H9 (cell line): ENCODE data around the gene LRP2BP. TPM values are rescaled to one million over a fixed set of nuclear protein-coding genes. Genes with fewer than 3 reads are reported as not detected.
"Not testable (repeated sequence)": the region's sequence is repeated elsewhere in the genome, so short reads cannot be mapped to it uniquely, and the experiment has no call there.

Experiments
- DNase-seq: peaks from one replicate; pipeline ENCODE4 v3.0.0-alpha.2; 2017
- H2AFZ ChIP-seq: one replicate; pipeline ENCODE4 v1.6.1; 2013; ENCODE audit warnings: mild to moderate bottlenecking, low read length, control low read depth, moderate library complexity
- H2AK5ac ChIP-seq: 2 replicates; pipeline ENCODE4 v1.6.1; 2013; ENCODE audit warnings: low read length, control low read depth, mixed read lengths; ENCODE audit not compliant: insufficient read length
- H2BK120ac ChIP-seq: one replicate; pipeline ENCODE4 v1.6.1; 2013; ENCODE audit warnings: low read depth, mild to moderate bottlenecking, low read length, control low read depth, inconsistent platforms; ENCODE audit not compliant: poor library complexity, severe bottlenecking
- H2BK12ac ChIP-seq: 2 replicates; pipeline ENCODE4 v1.6.1; 2013; ENCODE audit warnings: low read length, control low read depth, mixed read lengths, low read depth; ENCODE audit not compliant: insufficient read length
- H2BK15ac ChIP-seq: 2 replicates; pipeline ENCODE4 v1.6.1; 2013; ENCODE audit warnings: low read depth, low read length, control low read depth
- H2BK20ac ChIP-seq: one replicate; pipeline ENCODE4 v1.6.1; 2013; ENCODE audit warnings: low read depth, mild to moderate bottlenecking, low read length, control low read depth, inconsistent platforms; ENCODE audit not compliant: poor library complexity, severe bottlenecking
- H2BK5ac ChIP-seq: 2 replicates; pipeline ENCODE4 v1.6.1; 2013; ENCODE audit warnings: low read length, control low read depth, mixed read lengths; ENCODE audit not compliant: insufficient read length
- H3K14ac ChIP-seq: 2 replicates; pipeline ENCODE4 v1.6.1; 2013; ENCODE audit warnings: low read length, control low read depth; ENCODE audit not compliant: insufficient read depth
- H3K18ac ChIP-seq: 2 replicates; pipeline ENCODE4 v1.6.1; 2013; ENCODE audit warnings: low read depth, mild to moderate bottlenecking, mixed read lengths, low read length, control low read depth; ENCODE audit not compliant: insufficient read length
- H3K23ac ChIP-seq: 2 replicates; pipeline ENCODE4 v1.6.1; 2013; ENCODE audit warnings: low read length, control low read depth, mixed read lengths, low read depth; ENCODE audit not compliant: insufficient read length
- H3K23me2 ChIP-seq: 2 replicates; pipeline ENCODE4 v1.6.1; 2013; ENCODE audit warnings: low read depth, mild to moderate bottlenecking, mixed read lengths, low read length, control low read depth; ENCODE audit not compliant: insufficient read length, poor library complexity, severe bottlenecking
- H3K27ac ChIP-seq: 2 replicates; pipeline ENCODE4 v1.5.1; 2013; ENCODE audit warnings: low read length, control low read depth, mixed read lengths, low read depth; ENCODE audit not compliant: insufficient read length
- H3K27me3 ChIP-seq: 2 replicates; pipeline ENCODE4 v1.6.1; 2013; ENCODE audit warnings: low read length, control low read depth, inconsistent platforms; ENCODE audit not compliant: insufficient read depth
- H3K4ac ChIP-seq: 2 replicates; pipeline ENCODE4 v1.6.1; 2013; ENCODE audit warnings: low read depth, mild to moderate bottlenecking, control low read depth, inconsistent platforms, low read length, moderate library complexity
- H3K4me1 ChIP-seq: 2 replicates; pipeline ENCODE4 v1.6.1; 2013; ENCODE audit warnings: low read length, control low read depth, inconsistent platforms; ENCODE audit not compliant: insufficient read depth
- H3K4me2 ChIP-seq: 2 replicates; pipeline ENCODE4 v1.6.1; 2013; ENCODE audit warnings: low read length, control low read depth, mixed read lengths; ENCODE audit not compliant: insufficient read length, insufficient read depth
- H3K56ac ChIP-seq: 2 replicates; pipeline ENCODE4 v1.6.1; 2013; ENCODE audit warnings: low read depth, mild to moderate bottlenecking, mixed read lengths, low read length, control low read depth; ENCODE audit not compliant: insufficient read length
- H3K79me1 ChIP-seq: 2 replicates; pipeline ENCODE4 v1.6.1; 2013; ENCODE audit warnings: low read depth, mild to moderate bottlenecking, moderate library complexity, low read length, control low read depth, inconsistent platforms; ENCODE audit not compliant: insufficient read depth, poor library complexity, severe bottlenecking
- H3K79me2 ChIP-seq: 2 replicates; pipeline ENCODE4 v1.6.1; 2013; ENCODE audit warnings: low read length, control low read depth, inconsistent platforms; ENCODE audit not compliant: insufficient read depth
- H3K9ac ChIP-seq: 2 replicates; pipeline ENCODE4 v1.6.1; 2013; ENCODE audit warnings: low read length, control low read depth, mixed read lengths; ENCODE audit not compliant: insufficient read length; ENCODE audit errors: extremely low read depth
- H3K9me3 ChIP-seq: one replicate; pipeline ENCODE4 v1.6.1; 2013; ENCODE audit warnings: low read depth, low read length, inconsistent platforms; ENCODE audit not compliant: control insufficient read depth
- H3T11ph ChIP-seq: one replicate; pipeline ENCODE4 v1.6.1; 2013; ENCODE audit warnings: mild to moderate bottlenecking, low read length, control low read depth, inconsistent platforms
- H4K20me1 ChIP-seq: one replicate; pipeline ENCODE4 v1.6.1; 2013; ENCODE audit not compliant: control insufficient read depth, insufficient read length, insufficient read depth
- H4K5ac ChIP-seq: 2 replicates; pipeline ENCODE4 v1.6.1; 2013; ENCODE audit warnings: low read depth, mild to moderate bottlenecking, mixed read lengths, low read length, control low read depth; ENCODE audit not compliant: insufficient read length
- H4K8ac ChIP-seq: replicated peaks from 2 replicates; pipeline ENCODE4 v1.6.1; 2013; ENCODE audit warnings: low read length, control low read depth, mixed read lengths, low read depth; ENCODE audit not compliant: insufficient read length
- H4K91ac ChIP-seq: 2 replicates; pipeline ENCODE4 v1.6.1; 2013; ENCODE audit warnings: low read depth, mild to moderate bottlenecking, moderate library complexity, mixed read lengths, low read length, control low read depth; ENCODE audit not compliant: insufficient read length
- H3K27ac Mint-ChIP-seq, 3 experiments: 2 replicates in 2 of 3; 3 replicates in 1 of 3; pipeline ENCODE4 v1.8.0; 2020 to 2021; ENCODE audit warnings: mixed read lengths in 3 of 3, mild to moderate bottlenecking in 1 of 3, moderate library complexity in 1 of 3
- H3K27me3 Mint-ChIP-seq: 2 replicates; pipeline ENCODE4 v1.8.0; 2021; ENCODE audit warnings: low read depth, mild to moderate bottlenecking, moderate library complexity, mixed read lengths
- H3K36me3 Mint-ChIP-seq, 3 experiments: 2 replicates in 2 of 3; 3 replicates in 1 of 3; pipeline ENCODE4 v1.8.0; 2020 to 2021; ENCODE audit warnings: low read depth in 3 of 3, mixed read lengths in 3 of 3; ENCODE audit not compliant: insufficient read depth in 1 of 3
- H3K4me1 Mint-ChIP-seq, 2 experiments: 2 replicates each; pipeline ENCODE4 v1.8.0; 2020; ENCODE audit warnings: mixed read lengths in 2 of 2
- H3K4me3 Mint-ChIP-seq, 2 experiments: 2 replicates in 1 of 2; 3 replicates in 1 of 2; pipeline ENCODE4 v1.8.0; 2020 to 2021; ENCODE audit warnings: mild to moderate bottlenecking in 2 of 2, mixed read lengths in 2 of 2, moderate library complexity in 1 of 2
- H3K9me3 Mint-ChIP-seq, 2 experiments: 2 replicates in 1 of 2; 3 replicates in 1 of 2; pipeline ENCODE4 v1.8.0; 2020; ENCODE audit warnings: mild to moderate bottlenecking in 2 of 2, mixed read lengths in 2 of 2, moderate library complexity in 1 of 2
- CTCF ChIP-seq: fragments of 200-600 bp; sonication (generic); conservative IDR thresholded peaks from 3 replicates; pipeline ENCODE4 v1.8.0; 2021; ENCODE audit warnings: antibody characterized with exemption, mild to moderate bottlenecking
- WGBS: extraction: QIAGEN DNeasy Blood & Tissue Kit; methylation state at CpG from one replicate; pipeline ENCODE4 v1.1.7; 2013; ENCODE audit warnings: missing lambda C conversion rate, low lambda C conversion rate, mixed read lengths; ENCODE audit not compliant: insufficient read length; ENCODE audit errors: extremely low coverage; 5-methylcytosine and 5-hydroxymethylcytosine counted together
- total RNA-seq: library from RNA; stranded (reverse); gene quantifications from 2 replicates; pipeline ENCODE4 v1.2.1, GENCODE V29; 2021

The LRP2BP gene
- total RNA-seq, 1 experiment from 2014 or later, result 0.46 TPM

GRCh38 chr4:185332575-185333464, 62.9 kb downstream of the LRP2BP start:
- Histone ChIP-seq H3K9me3 (peaks cover 17% of the 10 kb centered on the region), H3K14ac (no peak overlapping the region), H4K20me1 (no peaks in the 10 kb centered on the region), H2AFZ (no peak overlapping the region), H3K79me2 (no peaks in the 10 kb centered on the region), H2BK20ac (no peak overlapping the region), H3K18ac (no peak overlapping the region), H4K91ac (no peak overlapping the region), H3K27ac (no peak overlapping the region), H4K8ac (no peak overlapping the region), H3K4ac (no peak overlapping the region), H3K23me2 (no peaks in the 10 kb centered on the region), H3K9ac (no peak overlapping the region), H2BK12ac (no peak overlapping the region), H2BK5ac (no peak overlapping the region), H3K4me2 (no peak overlapping the region), H3K23ac (no peak overlapping the region), H2BK120ac (no peak overlapping the region), H2BK15ac (no peak overlapping the region), H3K79me1 (no peaks in the 10 kb centered on the region), H3K4me1 (no peaks in the 10 kb centered on the region; the same call in 1 of the 2 replicates), H4K5ac (no peak overlapping the region), H3K56ac (no peak overlapping the region), H3T11ph (no peak overlapping the region), H3K27me3 (no peaks in the 10 kb centered on the region), H2AK5ac (no peak overlapping the region)
- Mint-ChIP-seq H3K36me3 (peaks cover 25 to 54% (median 48%) of the 10 kb centered on the region in 3 experiments), H3K27ac (peak overlapping the region; percentile 16 to 62 (median 41); a peak in 3 of 7 replicates), H3K27me3 (peaks cover 1% of the 10 kb centered on the region; the same call in 1 of the 2 replicates), H3K4me3 (no peak overlapping the region), H3K9me3 (peaks cover 21 to 25% of the 10 kb centered on the region in 2 experiments), H3K4me1 (peaks cover 15 to 21% of the 10 kb centered on the region in 2 experiments)
- DNase-seq, result no peak
- no CpG with 5 or more reads among the region's 3 CpGs for WGBS
- no peak for TF ChIP-seq CTCF

- not testable (repeated sequence) for H4K91ac ChIP-seq
Measured at GRCh38 chr4:185329879-185330510, 65.7 kb downstream of the LRP2BP start.

More at GRCh38 chr4:185329879-185330510, 65.7 kb downstream of the LRP2BP start:
- H3K9me3 Mint-ChIP-seq, result peaks cover 21 to 25% of the 10 kb centered on the region in 2 experiments
- H2BK120ac ChIP-seq, H2BK12ac ChIP-seq, H3K79me2 ChIP-seq, H3K27me3 ChIP-seq, H3K27ac Mint-ChIP-seq, H3K9ac ChIP-seq, H3K27ac ChIP-seq, H2AFZ ChIP-seq, H3K4me2 ChIP-seq, H3K4me1 ChIP-seq, H3K4ac ChIP-seq, H3K14ac ChIP-seq, H4K20me1 ChIP-seq, H4K8ac ChIP-seq, H4K5ac ChIP-seq, H3K23ac ChIP-seq, H3K79me1 ChIP-seq, H3T11ph ChIP-seq, H2AK5ac ChIP-seq, H2BK15ac ChIP-seq, H3K56ac ChIP-seq, H3K23me2 ChIP-seq, H2BK5ac ChIP-seq, H3K27me3 Mint-ChIP-seq, DNase-seq, H2BK20ac ChIP-seq, H3K18ac ChIP-seq: not testable (repeated sequence)
- H3K9me3 ChIP-seq, result peaks cover 17% of the 10 kb centered on the region
- WGBS, result no CpG with 5 or more reads among the region's 2 CpGs
- peaks cover 26 to 44% (median 39%) of the 10 kb centered on the region in 3 experiments for H3K36me3 Mint-ChIP-seq
- H3K4me1 Mint-ChIP-seq, result peaks cover 15 to 27% of the 10 kb centered on the region in 2 experiments
- H3K4me3 Mint-ChIP-seq, result peak overlapping the region in 1 of 2 experiments; percentile 37; a peak in 1 of 5 replicates
